ENCODE measurements around the gene SSR3.

Gene SSR3

DNA sequence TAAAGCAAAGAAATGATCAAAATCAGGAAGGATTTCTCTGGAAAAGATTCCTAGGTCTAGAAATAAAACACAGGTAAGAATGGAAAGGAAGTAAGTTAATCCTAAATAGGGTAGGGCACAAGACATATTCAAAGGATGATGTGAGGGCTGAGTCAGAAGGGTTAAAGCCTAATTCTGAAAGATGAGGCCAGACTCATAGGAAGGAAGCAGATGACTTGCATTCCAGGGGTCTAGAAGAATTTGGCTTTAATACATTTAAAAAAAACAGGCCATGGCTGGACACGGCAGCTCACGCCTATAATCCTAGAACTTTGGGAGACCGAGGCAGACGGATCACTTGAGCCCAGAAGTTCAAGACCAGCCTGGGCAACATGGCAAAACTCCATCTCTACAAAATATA lies 3.2 kb downstream of the SSR3 start:
- CTCF ChIA-PET, result no interaction called here
- no peak for DNase-seq (ENCODE audit: extremely low spot score)
- TF ChIP-seq, protein P1, sequence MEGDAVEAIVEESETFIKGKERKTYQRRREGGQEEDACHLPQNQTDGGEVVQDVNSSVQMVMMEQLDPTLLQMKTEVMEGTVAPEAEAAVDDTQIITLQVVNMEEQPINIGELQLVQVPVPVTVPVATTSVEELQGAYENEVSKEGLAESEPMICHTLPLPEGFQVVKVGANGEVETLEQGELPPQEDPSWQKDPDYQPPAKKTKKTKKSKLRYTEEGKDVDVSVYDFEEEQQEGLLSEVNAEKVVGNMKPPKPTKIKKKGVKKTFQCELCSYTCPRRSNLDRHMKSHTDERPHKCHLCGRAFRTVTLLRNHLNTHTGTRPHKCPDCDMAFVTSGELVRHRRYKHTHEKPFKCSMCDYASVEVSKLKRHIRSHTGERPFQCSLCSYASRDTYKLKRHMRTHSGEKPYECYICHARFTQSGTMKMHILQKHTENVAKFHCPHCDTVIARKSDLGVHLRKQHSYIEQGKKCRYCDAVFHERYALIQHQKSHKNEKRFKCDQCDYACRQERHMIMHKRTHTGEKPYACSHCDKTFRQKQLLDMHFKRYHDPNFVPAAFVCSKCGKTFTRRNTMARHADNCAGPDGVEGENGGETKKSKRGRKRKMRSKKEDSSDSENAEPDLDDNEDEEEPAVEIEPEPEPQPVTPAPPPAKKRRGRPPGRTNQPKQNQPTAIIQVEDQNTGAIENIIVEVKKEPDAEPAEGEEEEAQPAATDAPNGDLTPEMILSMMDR (IDR thresholded peaks at IDR 0.05; ENCODE audit: control extremely low read depth, extremely low read depth, low read depth, missing control alignments), result no peak
- POLR2A ChIA-PET, result no interaction called here

DNA sequence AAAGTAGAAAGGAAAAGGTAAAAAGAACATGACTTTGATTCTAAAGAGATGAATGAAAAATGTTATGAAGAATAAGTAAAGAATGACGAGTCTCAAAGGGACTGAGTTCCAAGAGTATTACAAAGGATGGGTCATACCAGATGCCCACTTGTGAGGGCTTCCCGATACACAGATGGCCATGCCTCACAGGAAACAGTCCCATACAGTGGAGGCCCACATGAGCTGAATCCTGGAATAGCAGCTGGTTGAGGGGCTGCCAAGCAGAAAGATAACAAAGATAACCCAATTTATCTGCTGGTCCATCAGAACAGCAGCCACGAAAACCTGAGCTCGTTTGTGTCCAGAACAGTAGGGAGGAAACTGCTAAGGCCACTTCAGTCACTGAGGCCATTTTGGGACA lies 3.7 kb downstream of the SSR3 start:
- ChIA-PET CTCF (no interaction called here), POLR2A (no interaction called here)
- DNase-seq (ENCODE audit: extremely low spot score), result no peak
- TF ChIP-seq, protein P1 (IDR thresholded peaks at IDR 0.05; ENCODE audit: control extremely low read depth, extremely low read depth, low read depth, missing control alignments), result no peak

DNA sequence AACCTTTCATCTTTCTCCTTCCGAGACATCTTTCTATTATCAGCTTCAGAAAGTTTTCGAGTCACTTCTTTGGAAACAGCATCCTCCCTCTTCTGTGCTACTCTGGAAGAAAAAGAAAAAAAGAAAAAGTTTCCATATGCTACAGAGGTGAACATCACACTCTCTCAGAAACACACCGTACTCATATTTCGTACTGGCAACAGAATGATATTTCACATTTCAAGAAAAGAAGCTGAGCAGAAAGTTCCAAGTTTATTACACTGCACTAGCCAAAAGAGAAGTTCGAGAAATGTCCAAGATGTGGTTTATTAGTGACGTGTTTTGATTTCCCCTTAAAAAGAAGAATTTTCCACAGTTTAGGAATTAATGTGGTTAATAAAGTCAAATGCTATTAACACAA lies 6.0 kb downstream of the SSR3 start:
- CTCF ChIA-PET, result interaction anchor here (1.2 to 1.3 kb wide), 3 partner anchors 14 to 532 kb away, joined by 3 to 4 read pairs (median 3); no protein-coding TSS in a partner anchor
- POLR2A ChIA-PET, result no interaction called here
- TF ChIP-seq, protein P1 (IDR thresholded peaks at IDR 0.05; ENCODE audit: control extremely low read depth, extremely low read depth, low read depth, missing control alignments), result no peak
- DNase-seq (ENCODE audit: extremely low spot score), result no peak

GRCh38 chr3:156548041-156548687 lies 6.8 kb downstream of the SSR3 start:
- ChIA-PET POLR2A (no interaction called here), CTCF (interaction anchor here (0.8 to 1.5 kb wide), 8 partner anchors 13 to 589 kb away, joined by 3 to 4 read pairs (median 3); no protein-coding TSS in a partner anchor)
- DNase-seq (ENCODE audit: extremely low spot score), result no peak
- TF ChIP-seq, protein P1 (IDR thresholded peaks at IDR 0.05; ENCODE audit: control extremely low read depth, extremely low read depth, low read depth, missing control alignments), result no peak

- TF ChIP-seq, protein P1 (IDR thresholded peaks at IDR 0.05; ENCODE audit: control extremely low read depth, extremely low read depth, low read depth, missing control alignments), result no peak
- ChIA-PET CTCF (interaction anchor here (1.0 to 1.5 kb wide), 4 partner anchors 14 to 590 kb away, joined by 3 read pairs; no protein-coding TSS in a partner anchor), POLR2A (interaction anchor here (1.2 kb wide), 1 partner anchor 96 kb away, joined by 3 read pairs; no protein-coding TSS in a partner anchor)
- DNase-seq (ENCODE audit: extremely low spot score), result no peak
Measured at GRCh38 chr3:156547637-156548036, 7.3 kb downstream of the SSR3 start.

GRCh38 chr3:156543043-156543555 lies 11.8 kb downstream of the SSR3 start:
- CTCF ChIA-PET, result interaction anchor here (0.8 to 4.8 kb wide), 12 partner anchors 12 to 594 kb away, joined by 3 to 29 read pairs (median 5); partner anchors contain the start of genes SSR3 and TIPARP

More at GRCh38 chr3:156543043-156543555, 11.8 kb downstream of the SSR3 start:
- POLR2A ChIA-PET, result no interaction called here
- TF ChIP-seq, protein P1 (IDR thresholded peaks at IDR 0.05; ENCODE audit: control extremely low read depth, extremely low read depth, low read depth, missing control alignments), result no peak
- DNase-seq (ENCODE audit: extremely low spot score), result no peak

Data from GM10248 (cell line).